HepG2 (cell line): ENCODE data around the gene DNASE2. TPM values are rescaled to one million over a fixed set of nuclear protein-coding genes. Genes with fewer than 3 reads are reported as not detected.

ENCODE experiments used
- DMAP1 ChIP-seq: IDR thresholded peaks from 2 replicates; pipeline ENCODE4 v1.6.1; 2016
- polyA plus RNA-seq, 8 experiments: library from polyadenylated mRNA; depleted of rRNA in 3 of 8; stranded (reverse) in 7 of 8; unstranded in 1 of 8; fragments of >200 nt; fragmentation: Illumina TruSeq in 4 of 8; extraction: Trizol in 4 of 8; gene quantifications; 2 replicates each; pipeline versions ENCODE4 v1.2.1 to v1.2.3, GENCODE V29; 2011 to 2016; ENCODE audit warnings: low read depth in 4 of 8, missing spikeins in 1 of 8, mixed read lengths in 1 of 8; ENCODE audit not compliant: insufficient read depth in 1 of 8
- total RNA-seq, 5 experiments: library from RNA; depleted of rRNA; stranded (reverse); fragments of >200 nt; fragmentation: Illumina TruSeq; extraction: Trizol; gene quantifications; 2 replicates each; pipeline ENCODE4 v1.2.3, GENCODE V29; 2016; ENCODE audit warnings: low read depth in 1 of 5
- TF ChIP-seq, protein P1 (sequence below), 2 experiments: fragments of 450-650 bp in 1 of 2; sonication (generic) in 1 of 2; formaldehyde crosslinking in 1 of 2; IDR thresholded peaks; 2 replicates each; pipeline versions ENCODE4 v1.6.1 to v1.8.0; 2016 to 2022; ENCODE audit warnings: antibody characterized with exemption in 1 of 2, mild to moderate bottlenecking in 1 of 2, missing genetic modification reagents in 1 of 2

Gene DNASE2
- total and polyA plus RNA-seq, 2 of the 13 experiments (the other 11 are each of a cell fraction or from before 2014, with no cell fraction given), result 7.5 to 16.2 TPM

DNA sequence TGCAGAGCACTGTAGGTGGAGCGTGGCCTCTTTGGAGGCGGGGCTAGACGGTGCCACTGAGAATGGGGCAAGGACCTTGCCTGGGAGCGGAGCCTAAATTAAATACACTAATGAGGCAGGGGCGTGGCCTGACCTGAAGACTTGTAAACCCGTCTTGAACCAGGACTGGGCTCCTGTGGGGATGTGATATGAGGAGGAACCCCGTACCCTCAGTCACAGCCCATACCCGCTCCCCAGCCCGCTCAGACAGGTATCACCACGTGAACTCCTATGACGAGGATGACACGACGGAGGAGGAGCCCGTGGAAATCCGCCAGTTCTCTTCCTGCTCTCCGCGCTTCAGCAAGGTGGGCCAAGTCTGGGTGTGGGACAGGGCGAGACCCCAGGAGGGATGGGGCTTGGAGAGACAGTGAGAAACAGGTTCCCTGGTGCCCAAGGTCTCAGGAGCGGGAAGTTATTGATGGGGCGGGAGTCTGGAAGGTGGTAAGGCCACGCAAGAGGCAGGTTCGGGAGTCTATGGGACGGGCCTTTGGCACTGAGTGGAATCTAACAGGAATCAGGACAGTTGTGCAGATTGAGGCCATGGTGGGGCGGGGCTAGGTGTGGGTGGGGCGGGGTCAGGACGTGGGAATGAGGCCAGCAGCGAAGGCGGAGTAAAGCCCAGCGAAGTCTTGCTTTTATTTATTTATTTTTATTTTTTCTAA is 14.7 kb downstream of the DNASE2 start (continued):
- TF ChIP-seq, protein P1, sequence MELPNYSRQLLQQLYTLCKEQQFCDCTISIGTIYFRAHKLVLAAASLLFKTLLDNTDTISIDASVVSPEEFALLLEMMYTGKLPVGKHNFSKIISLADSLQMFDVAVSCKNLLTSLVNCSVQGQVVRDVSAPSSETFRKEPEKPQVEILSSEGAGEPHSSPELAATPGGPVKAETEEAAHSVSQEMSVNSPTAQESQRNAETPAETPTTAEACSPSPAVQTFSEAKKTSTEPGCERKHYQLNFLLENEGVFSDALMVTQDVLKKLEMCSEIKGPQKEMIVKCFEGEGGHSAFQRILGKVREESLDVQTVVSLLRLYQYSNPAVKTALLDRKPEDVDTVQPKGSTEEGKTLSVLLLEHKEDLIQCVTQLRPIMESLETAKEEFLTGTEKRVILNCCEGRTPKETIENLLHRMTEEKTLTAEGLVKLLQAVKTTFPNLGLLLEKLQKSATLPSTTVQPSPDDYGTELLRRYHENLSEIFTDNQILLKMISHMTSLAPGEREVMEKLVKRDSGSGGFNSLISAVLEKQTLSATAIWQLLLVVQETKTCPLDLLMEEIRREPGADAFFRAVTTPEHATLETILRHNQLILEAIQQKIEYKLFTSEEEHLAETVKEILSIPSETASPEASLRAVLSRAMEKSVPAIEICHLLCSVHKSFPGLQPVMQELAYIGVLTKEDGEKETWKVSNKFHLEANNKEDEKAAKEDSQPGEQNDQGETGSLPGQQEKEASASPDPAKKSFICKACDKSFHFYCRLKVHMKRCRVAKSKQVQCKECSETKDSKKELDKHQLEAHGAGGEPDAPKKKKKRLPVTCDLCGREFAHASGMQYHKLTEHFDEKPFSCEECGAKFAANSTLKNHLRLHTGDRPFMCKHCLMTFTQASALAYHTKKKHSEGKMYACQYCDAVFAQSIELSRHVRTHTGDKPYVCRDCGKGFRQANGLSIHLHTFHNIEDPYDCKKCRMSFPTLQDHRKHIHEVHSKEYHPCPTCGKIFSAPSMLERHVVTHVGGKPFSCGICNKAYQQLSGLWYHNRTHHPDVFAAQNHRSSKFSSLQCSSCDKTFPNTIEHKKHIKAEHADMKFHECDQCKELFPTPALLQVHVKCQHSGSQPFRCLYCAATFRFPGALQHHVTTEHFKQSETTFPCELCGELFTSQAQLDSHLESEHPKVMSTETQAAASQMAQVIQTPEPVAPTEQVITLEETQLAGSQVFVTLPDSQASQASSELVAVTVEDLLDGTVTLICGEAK (IDR thresholded peaks at IDR 0.05), result no peak
- TF ChIP-seq, protein P1 (CRISPR knock-in tag; IDR thresholded peaks at IDR 0.05), result no peak
- no peak for TF ChIP-seq DMAP1
